A549 treated with Hydrocortisone at 1 μM for 4 hours (cell line): ENCODE measurements around the gene PLEKHG4. TPM values are rescaled to one million over a fixed set of nuclear protein-coding genes. Genes with fewer than 3 reads are reported as not detected.

Source experiments
- total RNA-seq: library from RNA; stranded (reverse); fragments of 200-300 nt; extraction: Qiagen RNA extraction; gene quantifications from 5 replicates; pipeline ENCODE4 v1.2.3, GENCODE V29; 2022

The PLEKHG4 gene
- total RNA-seq, result 12.7 to 16.0 TPM (median 15.3 TPM) in 5 replicates

GRCh38 chr16:67279296-67280089, at the start of gene PLEKHG4:
TSS of gene PLEKHG4 (plus strand) at chr16:67279532. CDS start at chr16:67280045, 513 bp downstream.

GRCh38 chr16:67247192-67248072, 31.9 kb upstream of the PLEKHG4 start, which contains the start of gene FHOD1:
TSS of gene FHOD1 (minus strand) at chr16:67247481. CDS start at chr16:67247410, 71 bp downstream.

GRCh38 chr16:67248401-67249177, 30.7 kb upstream of the PLEKHG4 start, which contains the start of gene SLC9A5:
TSS of gene SLC9A5 (plus strand) at chr16:67248979. CDS start at chr16:67249015, 36 bp downstream.

GRCh38 chr16:67326472-67327309, 47.4 kb downstream of the PLEKHG4 start, which contains the start of the genes KCTD19 and LRRC36:
TSS of gene KCTD19 (minus strand) at chr16:67326741. CDS start at chr16:67326707, 34 bp downstream.
TSS of gene LRRC36 (plus strand) at chr16:67326815. CDS start at chr16:67326863, 48 bp downstream.

Other genes starting within 250 kb of the PLEKHG4 start
- gene PHAF1, start 169.6 kb upstream of the PLEKHG4 start, total RNA-seq, result 24.9 to 28.4 TPM (median 25.6 TPM) in 5 replicates
- 7.0 to 9.5 TPM (median 8.9 TPM) in 5 replicates for gene B3GNT9, start 128.5 kb upstream of the PLEKHG4 start, total RNA-seq
- 15.1 to 22.9 TPM (median 21.6 TPM) in 5 replicates for gene TRADD, start 119.6 kb upstream of the PLEKHG4 start, total RNA-seq
- 6.3 to 9.6 TPM (median 8.4 TPM) in 5 replicates for gene FBXL8, start 119.6 kb upstream of the PLEKHG4 start, total RNA-seq
- 13.1 to 17.8 TPM (median 14.8 TPM) in 5 replicates for gene HSF4, start 114.8 kb upstream of the PLEKHG4 start, total RNA-seq
- 80.2 to 102 TPM (median 97.0 TPM) in 5 replicates for gene NOL3, start 109.0 kb upstream of the PLEKHG4 start, total RNA-seq
- gene MATCAP1, start 95.6 kb upstream of the PLEKHG4 start, total RNA-seq, result 5.5 to 9.0 TPM (median 6.2 TPM) in 5 replicates
- 0.06 to 0.25 TPM (median 0.17 TPM) in 5 replicates for gene EXOC3L1, start 89.4 kb upstream of the PLEKHG4 start, total RNA-seq
- gene E2F4, start 87.4 kb upstream of the PLEKHG4 start, total RNA-seq, result 92.3 to 103 TPM (median 99.1 TPM) in 5 replicates
- gene ELMO3, start 80.4 kb upstream of the PLEKHG4 start, total RNA-seq, result 0.76 to 1.3 TPM (median 1.2 TPM) in 5 replicates
- 84.1 to 104 TPM (median 91.8 TPM) in 5 replicates for gene TMEM208, start 52.4 kb upstream of the PLEKHG4 start, total RNA-seq
- gene FHOD1, start 32.1 kb upstream of the PLEKHG4 start, total RNA-seq, result 41.9 to 59.6 TPM (median 54.0 TPM) in 5 replicates
- 1.2 to 1.9 TPM (median 1.5 TPM) in 5 replicates for gene SLC9A5, start 30.6 kb upstream of the PLEKHG4 start, total RNA-seq
- gene KCTD19, start 47.2 kb downstream of the PLEKHG4 start, total RNA-seq, result 0.21 to 0.53 TPM (median 0.39 TPM) in 5 replicates
- gene LRRC36, start 47.3 kb downstream of the PLEKHG4 start, total RNA-seq, result 0.06 to 0.17 TPM in 2 of 5 replicates, not detected in the others
- 9.5 to 13.9 TPM (median 13.7 TPM) in 5 replicates for gene TPPP3, start 114.0 kb downstream of the PLEKHG4 start, total RNA-seq
- 5.4 to 6.9 TPM (median 6.8 TPM) in 5 replicates for gene ZDHHC1, start 136.9 kb downstream of the PLEKHG4 start, total RNA-seq
- 2.0 to 2.3 TPM (median 2.2 TPM) in 5 replicates for gene HSD11B2, start 151.6 kb downstream of the PLEKHG4 start, total RNA-seq
- gene ATP6V0D1, start 201.6 kb downstream of the PLEKHG4 start, total RNA-seq, result 102 to 121 TPM (median 114 TPM) in 5 replicates
- 0.20 TPM in 1 of 5 replicates, not detected in the others for gene AGRP, start 204.0 kb downstream of the PLEKHG4 start, total RNA-seq
- gene RIPOR1, start 249.3 kb downstream of the PLEKHG4 start, total RNA-seq, result 38.8 to 45.9 TPM (median 43.7 TPM) in 5 replicates